Heart right ventricle (tissue), 16 donors: Measurements from ENCODE around the gene CTAGE9. TPM values are rescaled to one million over a fixed set of nuclear protein-coding genes. Genes with fewer than 3 reads are reported as not detected.

Source experiments
- ATAC-seq, 8 donors: fragments of 200-7000 bp; cut with Tn5 transposase; one replicate each; pipeline ENCODE4 v1.9.1; 2020; ENCODE audit warnings: mild to moderate bottlenecking in 8 of 8, moderate library complexity in 8 of 8, moderate number of reproducible peaks in 1 of 8
- DNase-seq, 2 donors: peaks; one replicate each; pipeline ENCODE4 v3.0.0-alpha.2; 2020
- H3K27ac ChIP-seq, 10 donors: fragments of 200-600 bp; sonication (generic) in 2 of 10; one replicate each; pipeline versions ENCODE4 v1.5.0 to v1.8.0; 2020 to 2022; ENCODE audit warnings: mild to moderate bottlenecking in 3 of 10
- H3K27me3 ChIP-seq, 7 donors: fragments of 200-600 bp; one replicate each; pipeline ENCODE4 v1.8.0; 2021 to 2022; ENCODE audit warnings: mild to moderate bottlenecking in 2 of 7
- H3K36me3 ChIP-seq, 9 donors: fragments of 200-600 bp; sonication (generic) in 1 of 9; one replicate each; pipeline versions ENCODE4 v1.5.0 to v1.8.0; 2020 to 2022; ENCODE audit warnings: mild to moderate bottlenecking in 2 of 9
- H3K4me1 ChIP-seq, 9 donors: fragments of 200-600 bp; sonication (generic) in 1 of 9; one replicate each; pipeline versions ENCODE4 v1.5.0 to v1.8.0; 2020 to 2022; ENCODE audit warnings: mild to moderate bottlenecking in 4 of 9
- H3K4me3 ChIP-seq, 10 donors: fragments of 200-600 bp; sonication (generic) in 2 of 10; one replicate each; pipeline versions ENCODE4 v1.5.0 to v1.8.0; 2020 to 2022; ENCODE audit warnings: mild to moderate bottlenecking in 7 of 10, moderate library complexity in 2 of 10
- H3K9me3 ChIP-seq, 11 donors: fragments of 200-600 bp in 10 of 11; sonication (generic) in 2 of 11; one replicate each; pipeline versions ENCODE4 v1.5.0 to v1.8.0; 2013 to 2022; ENCODE audit warnings: mild to moderate bottlenecking in 2 of 11, control low read depth in 1 of 11, moderate library complexity in 1 of 11
- CTCF ChIP-seq, 9 donors: fragments of 200-600 bp; sonication (generic) in 2 of 9; IDR thresholded peaks; one replicate each; pipeline versions ENCODE4 v1.5.0 to v1.8.0; 2021 to 2022; ENCODE audit warnings: antibody characterized with exemption in 9 of 9, mild to moderate bottlenecking in 5 of 9, moderate library complexity in 1 of 9
- WGBS, 2 donors: extraction: QIAGEN DNeasy Blood & Tissue Kit; methylation state at CpG; one replicate each; pipeline ENCODE4 v1.1.7; 2013; ENCODE audit warnings: inconsistent platforms in 1 of 2; 5-methylcytosine and 5-hydroxymethylcytosine counted together
- intact Hi-C, 10 donors: fragments of 100-400 bp; cut with DNase I; formaldehyde crosslinking; loops; one replicate each; pipeline versions ENCODE4 v1.11.1 to v1.14.2; 2022
- polyA plus RNA-seq, 2 donors: library from polyadenylated mRNA; stranded (reverse); fragments of 200-250 nt; gene quantifications; one replicate each; pipeline ENCODE4 v1.2.3, GENCODE V29; 2013
- total RNA-seq, 10 donors: library from RNA; stranded (reverse); fragmentation: NEBNext Ultra II Directional in 3 of 10; extraction: Animal tissue kit (Norgen Biotek cat#: 25700) in 3 of 10; gene quantifications; one replicate each; pipeline versions ENCODE4 v1.2.1 to v1.2.4, GENCODE V29; 2021 to 2023
- donor health status: Arrhythmogenic right ventricular cardiomyopathy.
- donor health status: ischemic (EF 13 %, LVEDD 7.1; RV severe dilation, severe dysfunction).
- donor health status: healthy with polysubstance abuse.
- donor health status: DM: no; HTN: yes; CAD: no.
- donor health status: DM: no; HTN: no; CAD: no.
- donor health status: ischemic (EF 25% LVEDD 6.9; RV normal size, moderate dysfunction).
- donor health status: ischemic (EF 25% LVEDD 5.7; RV mildly dilated, moderate dysfunction).
- donor health status: healthy.
- donor health status: DM: yes; HTN: yes; CAD: no.
- donor health status: Ischemic cardiomyopathy.
- donor health status: ischemic (EF 35%, LVEDD 5.7; RV mildly dilated, moderate dysfunction).
- donor health status: nonischemic (EF 11% LVEDD 7.7; RV severe dilation, severe dysfunction).
- donor health status: DM: yes; HTN: yes; CAD: no.
- donor health status: PGD.
- donor health status: ischemic (EF 29% LVEDD 5.4; RV normal size, mild dysfunction).
- donor health status: nonischemic (EF 23%, LVEDD 6.1; RV moderate dilation, normal function).

The CTAGE9 gene
- total and polyA plus RNA-seq, 12 donors = not detected

GRCh38 chr6:131678442-131678841, 32.4 kb downstream of the CTAGE9 start:
- intact Hi-C loops = no loop called here

GRCh38 chr6:131673184-131673583, 37.6 kb downstream of the CTAGE9 start:
- H3K27ac ChIP-seq = no peak overlapping the region
- H3K9me3 ChIP-seq = peaks cover 0 to 5% (median 0%) of the 10 kb centered on the region in 11 donors
- no peak overlapping the region for H3K4me3 ChIP-seq
- H3K27me3 ChIP-seq = no peaks in the 10 kb centered on the region
- 90 to 95% methylated on average over 2 of the region's 2 CpGs for WGBS, 2 donors
- H3K36me3 ChIP-seq = no peaks in the 10 kb centered on the region
- ATAC-seq (no peak), DNase-seq (no peak)
- TF ChIP-seq CTCF (IDR thresholded peaks at IDR 0.05) = no peak
- intact Hi-C loops = no loop called here
- no peaks in the 10 kb centered on the region for H3K4me1 ChIP-seq

More at GRCh38 chr6:131678442-131678841, 32.4 kb downstream of the CTAGE9 start:
- Histone ChIP-seq H3K27ac (no peak overlapping the region), H3K9me3 (no peaks in the 10 kb centered on the region), H3K36me3 (no peaks in the 10 kb centered on the region), H3K4me1 (no peaks in the 10 kb centered on the region), H3K27me3 (no peaks in the 10 kb centered on the region), H3K4me3 (no peak overlapping the region)
- DNase-seq (no peak), ATAC-seq (no peak)
- no peak for TF ChIP-seq CTCF (IDR thresholded peaks at IDR 0.05)
- WGBS, 2 donors = 77 to 83% methylated on average over 5 of the region's 5 CpGs

- peaks cover 0 to 5% (median 0%) of the 10 kb centered on the region in 11 donors for H3K9me3 ChIP-seq
- no peak overlapping the region for H3K27ac ChIP-seq
- peak in 1 of 8 donors; percentile 7 for ATAC-seq
- no peaks in the 10 kb centered on the region for H3K27me3 ChIP-seq
- TF ChIP-seq CTCF (IDR thresholded peaks at IDR 0.05) = no peak
- WGBS, 2 donors = 56 to 70% methylated on average over 1 of the region's 1 CpG
- no peaks in the 10 kb centered on the region for H3K36me3 ChIP-seq
- intact Hi-C loops = no loop called here
- no peak for DNase-seq
- no peak overlapping the region for H3K4me3 ChIP-seq
- H3K4me1 ChIP-seq = no peaks in the 10 kb centered on the region
These were observed 40.9 kb downstream of the CTAGE9 start for GRCh38 chr6:131669891-131670290.

GRCh38 chr6:131663578-131664165, 47.1 kb downstream of the CTAGE9 start:
- ATAC-seq = no peak
- DNase-seq = no peak
- Histone ChIP-seq H3K4me1 (no peaks in the 10 kb centered on the region), H3K4me3 (no peak overlapping the region), H3K27me3 (no peaks in the 10 kb centered on the region), H3K9me3 (peaks cover 0 to 5% (median 0%) of the 10 kb centered on the region in 11 donors), H3K27ac (no peak overlapping the region), H3K36me3 (no peaks in the 10 kb centered on the region)
- no peak for TF ChIP-seq CTCF (IDR thresholded peaks at IDR 0.05)
- intact Hi-C loops = no loop called here
- 92% methylated on average over 2 of the region's 2 CpGs for WGBS, 2 donors
